Gastrocnemius medialis (tissue), 4 donors: ENCODE measurements around the gene AUNIP.

Experiments
- POLR2A ChIP-seq, 2 donors: fragments of 450-650 bp; IDR thresholded peaks; one replicate each; pipeline ENCODE4 v1.6.1; 2017; ENCODE audit warnings: antibody characterized with exemption in 2 of 2, mild to moderate bottlenecking in 2 of 2, moderate library complexity in 2 of 2
- TF ChIP-seq, protein P1 (sequence below), 5 experiments: fragments of 450-650 bp in 3 of 5; fragments of 200-600 bp in 2 of 5; sonication (generic) in 2 of 5; IDR thresholded peaks in 4 of 5; conservative IDR thresholded peaks in 1 of 5; 1 replicate in 4 of 5; 2 replicates in 1 of 5; pipeline ENCODE4 v1.5.1; 2016 to 2019; ENCODE audit warnings: antibody characterized with exemption in 5 of 5, mild to moderate bottlenecking in 3 of 5, moderate library complexity in 3 of 5

DNA sequence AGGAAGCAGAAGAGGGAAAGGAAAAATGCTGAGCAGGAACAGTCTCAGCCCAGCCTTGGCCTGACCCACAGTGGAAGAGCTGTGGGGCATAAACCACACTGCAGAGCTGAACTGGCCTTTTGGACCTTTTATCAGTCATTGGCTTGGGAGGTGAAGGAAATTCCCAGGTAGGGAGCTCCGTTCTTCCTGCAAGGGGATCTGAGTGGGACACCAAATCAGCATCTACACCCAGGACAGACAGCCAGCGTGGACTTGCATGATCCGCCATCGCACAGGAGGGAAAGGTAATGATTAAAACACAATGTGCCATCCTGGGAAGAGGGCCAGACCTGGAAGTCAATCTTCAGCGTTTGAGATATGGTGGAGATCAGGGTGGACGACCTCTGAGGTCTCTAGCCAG is 40.7 kb downstream of the AUNIP start:
- TF ChIP-seq, protein P1, sequence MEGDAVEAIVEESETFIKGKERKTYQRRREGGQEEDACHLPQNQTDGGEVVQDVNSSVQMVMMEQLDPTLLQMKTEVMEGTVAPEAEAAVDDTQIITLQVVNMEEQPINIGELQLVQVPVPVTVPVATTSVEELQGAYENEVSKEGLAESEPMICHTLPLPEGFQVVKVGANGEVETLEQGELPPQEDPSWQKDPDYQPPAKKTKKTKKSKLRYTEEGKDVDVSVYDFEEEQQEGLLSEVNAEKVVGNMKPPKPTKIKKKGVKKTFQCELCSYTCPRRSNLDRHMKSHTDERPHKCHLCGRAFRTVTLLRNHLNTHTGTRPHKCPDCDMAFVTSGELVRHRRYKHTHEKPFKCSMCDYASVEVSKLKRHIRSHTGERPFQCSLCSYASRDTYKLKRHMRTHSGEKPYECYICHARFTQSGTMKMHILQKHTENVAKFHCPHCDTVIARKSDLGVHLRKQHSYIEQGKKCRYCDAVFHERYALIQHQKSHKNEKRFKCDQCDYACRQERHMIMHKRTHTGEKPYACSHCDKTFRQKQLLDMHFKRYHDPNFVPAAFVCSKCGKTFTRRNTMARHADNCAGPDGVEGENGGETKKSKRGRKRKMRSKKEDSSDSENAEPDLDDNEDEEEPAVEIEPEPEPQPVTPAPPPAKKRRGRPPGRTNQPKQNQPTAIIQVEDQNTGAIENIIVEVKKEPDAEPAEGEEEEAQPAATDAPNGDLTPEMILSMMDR (IDR thresholded peaks at IDR 0.05 in 4 of 5, conservative IDR thresholded peaks at IDR 0.05 in 1 of 5) = no peak
- TF ChIP-seq POLR2A (IDR thresholded peaks at IDR 0.05) = no peak
